ENCODE results near the gene RHOH. TPM values are rescaled to one million over a fixed set of nuclear protein-coding genes. Genes with fewer than 3 reads are reported as not detected.

RHOH gene
- total RNA-seq, 2 experiments from 2014 or later = 38.2 to 83.2 TPM

GRCh38 chr4:40295572-40295971 lies 98.7 kb downstream of the RHOH start:
- no peaks in the 10 kb centered on the region for H3K36me3 ChIP-seq (ENCODE audit: insufficient read depth, low read length)

More at GRCh38 chr4:40295572-40295971, 98.7 kb downstream of the RHOH start:
- peaks cover 37% of the 10 kb centered on the region for H3K4me1 ChIP-seq (ENCODE audit: insufficient read depth, low read length, poor library complexity, severe bottlenecking)
- H3K79me2 ChIP-seq (ENCODE audit: insufficient read depth, low read depth, low read length) = no peaks in the 10 kb centered on the region
- H4K20me1 ChIP-seq (ENCODE audit: insufficient read depth, low read length) = no peaks in the 10 kb centered on the region
- no peak for DNase-seq (ENCODE audit: low spot score)
- POLR2A ChIA-PET = no interaction called here
- peaks cover 3% of the 10 kb centered on the region; the same call in 1 of the 2 replicates for H3K9me3 ChIP-seq (ENCODE audit: low read length)
- no peaks in the 10 kb centered on the region for H3K9me2 ChIP-seq (ENCODE audit: insufficient read depth, low read length)
- H3K27ac ChIP-seq (ENCODE audit: low read depth, low read length, poor library complexity, severe bottlenecking) = no peak overlapping the region
- TF ChIP-seq EZH2phosphoT487 (IDR thresholded peaks at IDR 0.05; ENCODE audit: borderline replicate concordance, low read depth, low read length) (no peak), CTCF (conservative IDR thresholded peaks at IDR 0.05; ENCODE audit: low read length) (no peak)
- CTCF ChIA-PET (ENCODE audit: unreplicated experiment) = no interaction called here
- no peak overlapping the region for H2AFZ ChIP-seq (ENCODE audit: low read length)
- intact Hi-C loops (cut with micrococcal nuclease; ENCODE audit: unreplicated experiment) = no loop called here
- H3K4me3 ChIP-seq (ENCODE audit: low read depth, low read length, poor library complexity, severe bottlenecking) = no peak overlapping the region
- no peak overlapping the region for H3K4me2 ChIP-seq (ENCODE audit: low read length)
- BruUV-seq (replicated peaks) = no TSS peak

Other genes starting within 250 kb of the RHOH start
- 65.3 and 69.5 TPM in 2 replicates for gene PDS5A, start 219.1 kb upstream of the RHOH start, total RNA-seq (2014; rRNA removed; shearing (Covaris generic))
- gene PDS5A, start 219.1 kb upstream of the RHOH start, total RNA-seq (2022) = 113 and 114 TPM in 2 replicates
- 11.4 and 12.5 TPM in 2 replicates for gene N4BP2, start 140.2 kb upstream of the RHOH start, total RNA-seq (2014; rRNA removed; shearing (Covaris generic))
- 17.8 and 21.5 TPM in 2 replicates for gene N4BP2, start 140.2 kb upstream of the RHOH start, total RNA-seq (2022)
- not detected in 2 replicates for gene CHRNA9, start 138.3 kb downstream of the RHOH start, total RNA-seq (2014; rRNA removed; shearing (Covaris generic))
- not detected in 2 replicates for gene CHRNA9, start 138.3 kb downstream of the RHOH start, total RNA-seq (2022)

All from OCI-LY7 (cell line).